Measurements from ENCODE around the gene ADAMTS18.
A peak's percentile ranks its signal among the peaks of the same experiment; 100 is the strongest.

The ADAMTS18 gene

DNA sequence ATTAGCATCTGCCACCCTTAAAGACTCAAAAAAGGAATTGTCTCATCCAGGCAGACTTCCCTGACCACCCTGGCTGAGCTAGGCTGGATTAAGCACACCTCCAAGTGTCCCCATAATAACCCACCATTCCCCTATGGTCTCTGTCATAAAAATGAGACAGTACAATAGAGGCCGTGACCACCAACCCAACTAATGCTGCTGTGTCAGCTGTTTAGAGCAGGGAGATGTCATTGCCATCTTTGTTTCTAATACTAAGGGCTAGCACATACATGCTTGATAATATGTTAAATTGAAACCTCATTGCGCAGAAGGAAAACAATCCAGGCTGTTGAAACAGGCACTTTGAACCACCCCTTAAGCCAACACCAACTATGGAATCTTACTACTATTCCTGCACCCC is 7.2 kb upstream of the ADAMTS18 start:
- Histone ChIP-seq H3K9me3 (ENCODE audit: insufficient read depth, low read length, severe bottlenecking) (no peaks in the 10 kb centered on the region), H3K9ac (ENCODE audit: low read depth, low read length) (no peak overlapping the region), H3K27ac (ENCODE audit: low read length) (no peak overlapping the region), H3K4me2 (ENCODE audit: insufficient read depth, low read length) (no peak overlapping the region), H4K20me1 (ENCODE audit: insufficient read depth, low read length) (no peaks in the 10 kb centered on the region), H3K4me3 (ENCODE audit: low read depth in 1 of 2, low read length in 2 of 2) (no peak overlapping the region), H3K4me1 (ENCODE audit: insufficient read depth, low read length) (no peaks in the 10 kb centered on the region), H2AFZ (ENCODE audit: low read depth, low read length) (no peak overlapping the region), H3K79me2 (ENCODE audit: insufficient read depth, low read length) (no peaks in the 10 kb centered on the region), H3K36me3 (ENCODE audit: insufficient read depth, low read length) (no peaks in the 10 kb centered on the region), H3K27me3 (ENCODE audit: insufficient read depth, low read length, poor library complexity) (peaks cover 2% of the 10 kb centered on the region)
- ATAC-seq (ENCODE audit: insufficient read depth, low read depth) (no peak), DNase-seq (no peak)
- TF ChIP-seq EZH2 (IDR thresholded peaks at IDR 0.05; ENCODE audit: borderline replicate concordance, low read depth, low read length, severe bottlenecking), result no peak
- TF ChIP-seq, protein P1, sequence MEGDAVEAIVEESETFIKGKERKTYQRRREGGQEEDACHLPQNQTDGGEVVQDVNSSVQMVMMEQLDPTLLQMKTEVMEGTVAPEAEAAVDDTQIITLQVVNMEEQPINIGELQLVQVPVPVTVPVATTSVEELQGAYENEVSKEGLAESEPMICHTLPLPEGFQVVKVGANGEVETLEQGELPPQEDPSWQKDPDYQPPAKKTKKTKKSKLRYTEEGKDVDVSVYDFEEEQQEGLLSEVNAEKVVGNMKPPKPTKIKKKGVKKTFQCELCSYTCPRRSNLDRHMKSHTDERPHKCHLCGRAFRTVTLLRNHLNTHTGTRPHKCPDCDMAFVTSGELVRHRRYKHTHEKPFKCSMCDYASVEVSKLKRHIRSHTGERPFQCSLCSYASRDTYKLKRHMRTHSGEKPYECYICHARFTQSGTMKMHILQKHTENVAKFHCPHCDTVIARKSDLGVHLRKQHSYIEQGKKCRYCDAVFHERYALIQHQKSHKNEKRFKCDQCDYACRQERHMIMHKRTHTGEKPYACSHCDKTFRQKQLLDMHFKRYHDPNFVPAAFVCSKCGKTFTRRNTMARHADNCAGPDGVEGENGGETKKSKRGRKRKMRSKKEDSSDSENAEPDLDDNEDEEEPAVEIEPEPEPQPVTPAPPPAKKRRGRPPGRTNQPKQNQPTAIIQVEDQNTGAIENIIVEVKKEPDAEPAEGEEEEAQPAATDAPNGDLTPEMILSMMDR (IDR thresholded peaks at IDR 0.05; ENCODE audit: borderline replicate concordance, extremely low read depth, low read length, poor library complexity, severe bottlenecking), result no peak

DNA sequence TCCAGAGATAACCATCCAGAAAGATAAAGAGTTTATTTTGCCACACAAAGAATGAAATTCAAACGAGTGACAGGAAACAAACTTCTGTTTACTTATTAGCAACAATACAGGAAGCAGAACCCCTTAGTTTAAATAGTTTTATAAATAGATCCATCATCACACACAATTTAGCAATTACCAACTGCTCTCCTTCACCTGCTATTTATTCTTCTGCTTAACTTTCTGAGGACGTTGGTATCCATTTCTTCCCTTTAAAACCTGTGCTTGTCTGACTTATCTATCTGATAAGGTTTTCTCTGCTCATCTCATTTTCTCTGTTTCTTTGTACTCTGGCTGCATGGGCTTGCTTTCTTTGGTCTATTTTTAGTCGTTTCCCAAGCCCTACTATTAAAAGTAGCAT is 4.3 kb upstream of the ADAMTS18 start:
- TF ChIP-seq EZH2 (IDR thresholded peaks at IDR 0.05; ENCODE audit: borderline replicate concordance, low read depth, low read length, severe bottlenecking), result no peak
- ATAC-seq (ENCODE audit: insufficient read depth, low read depth), result no peak
- no peaks in the 10 kb centered on the region for H3K79me2 ChIP-seq (ENCODE audit: insufficient read depth, low read length)
- no peak overlapping the region for H3K9ac ChIP-seq (ENCODE audit: low read depth, low read length)
- H3K4me1 ChIP-seq (ENCODE audit: insufficient read depth, low read length), result no peaks in the 10 kb centered on the region
- no peak for DNase-seq
- H3K4me2 ChIP-seq (ENCODE audit: insufficient read depth, low read length), result no peak overlapping the region
- no peak overlapping the region for H2AFZ ChIP-seq (ENCODE audit: low read depth, low read length)
- H3K36me3 ChIP-seq (ENCODE audit: insufficient read depth, low read length), result no peaks in the 10 kb centered on the region
- H3K27ac ChIP-seq (ENCODE audit: low read length), result no peak overlapping the region
- no peaks in the 10 kb centered on the region for H3K9me3 ChIP-seq (ENCODE audit: insufficient read depth, low read length, severe bottlenecking)
- no peaks in the 10 kb centered on the region for H4K20me1 ChIP-seq (ENCODE audit: insufficient read depth, low read length)
- H3K4me3 ChIP-seq (ENCODE audit: low read depth in 1 of 2, low read length in 2 of 2), result no peak overlapping the region
- peaks cover 2% of the 10 kb centered on the region for H3K27me3 ChIP-seq (ENCODE audit: insufficient read depth, low read length, poor library complexity)

DNA sequence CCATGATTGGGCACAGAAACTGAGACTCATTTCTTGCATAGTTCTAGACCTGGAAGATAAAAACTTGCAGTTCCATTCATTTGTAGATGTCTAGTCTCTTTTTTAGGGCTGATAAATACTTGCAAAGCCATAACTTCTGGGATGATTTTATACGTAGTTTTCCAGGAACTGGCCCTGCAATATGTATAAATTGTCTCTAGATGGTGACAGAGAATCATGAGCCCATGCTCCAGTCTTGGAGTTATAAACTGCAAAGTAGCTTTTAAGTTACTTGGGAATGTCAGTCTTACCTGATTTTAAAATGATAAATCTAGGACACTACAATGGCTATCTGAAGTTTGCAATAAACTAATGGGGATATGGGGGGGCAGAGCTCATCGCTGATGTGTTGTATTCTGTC is 3.0 kb upstream of the ADAMTS18 start:
- DNase-seq (no peak), ATAC-seq (ENCODE audit: insufficient read depth, low read depth) (no peak)
- Histone ChIP-seq H3K27ac (ENCODE audit: low read length) (no peak overlapping the region), H3K9me3 (ENCODE audit: insufficient read depth, low read length, severe bottlenecking) (no peaks in the 10 kb centered on the region), H3K4me3 (ENCODE audit: low read depth in 1 of 2, low read length in 2 of 2) (no peak overlapping the region), H3K4me2 (ENCODE audit: insufficient read depth, low read length) (no peak overlapping the region), H3K79me2 (ENCODE audit: insufficient read depth, low read length) (no peaks in the 10 kb centered on the region), H3K27me3 (ENCODE audit: insufficient read depth, low read length, poor library complexity) (peaks cover 4% of the 10 kb centered on the region), H4K20me1 (ENCODE audit: insufficient read depth, low read length) (no peaks in the 10 kb centered on the region), H3K36me3 (ENCODE audit: insufficient read depth, low read length) (no peaks in the 10 kb centered on the region), H3K4me1 (ENCODE audit: insufficient read depth, low read length) (no peaks in the 10 kb centered on the region), H3K9ac (ENCODE audit: low read depth, low read length) (no peak overlapping the region), H2AFZ (ENCODE audit: low read depth, low read length) (no peak overlapping the region)
- TF ChIP-seq, protein P1 (IDR thresholded peaks at IDR 0.05; ENCODE audit: borderline replicate concordance, extremely low read depth, low read length, poor library complexity, severe bottlenecking), result peak; percentile 11
- TF ChIP-seq EZH2 (IDR thresholded peaks at IDR 0.05; ENCODE audit: borderline replicate concordance, low read depth, low read length, severe bottlenecking), result no peak

DNA sequence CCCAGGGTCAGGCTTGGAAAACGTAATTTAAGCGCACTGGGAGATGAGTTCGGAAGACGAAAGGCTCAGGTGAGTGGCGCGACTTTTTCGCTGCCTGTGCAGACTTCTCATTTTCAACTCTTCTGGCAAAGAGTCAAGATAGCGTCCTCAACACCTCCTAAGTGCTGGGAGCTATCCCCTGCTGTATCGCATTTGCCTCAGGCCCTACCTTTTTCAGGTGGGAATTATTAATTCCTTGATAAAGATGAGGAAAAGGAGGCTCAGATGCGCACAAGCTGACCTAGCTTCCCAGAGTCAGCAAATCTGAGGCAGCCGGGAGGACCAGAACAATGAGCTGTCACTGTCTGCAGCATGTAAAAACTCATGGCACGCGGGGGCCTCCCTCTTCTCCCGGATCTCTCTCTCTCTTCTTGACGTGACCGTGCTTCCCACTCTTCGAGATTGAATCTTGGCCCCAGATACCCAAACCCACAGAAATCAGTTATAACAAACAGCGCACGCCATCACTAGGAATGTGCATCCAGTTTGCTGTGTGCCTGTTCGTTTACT is 512 bp upstream of the ADAMTS18 start:
- H3K4me2 ChIP-seq (ENCODE audit: insufficient read depth, low read length), result no peak overlapping the region
- no peak overlapping the region for H3K27ac ChIP-seq (ENCODE audit: low read length)
- no peaks in the 10 kb centered on the region for H3K36me3 ChIP-seq (ENCODE audit: insufficient read depth, low read length)
- H3K4me1 ChIP-seq (ENCODE audit: insufficient read depth, low read length), result no peaks in the 10 kb centered on the region
- TF ChIP-seq EZH2 (IDR thresholded peaks at IDR 0.05; ENCODE audit: borderline replicate concordance, low read depth, low read length, severe bottlenecking), result no peak
- TF ChIP-seq, protein P1 (IDR thresholded peaks at IDR 0.05; ENCODE audit: borderline replicate concordance, extremely low read depth, low read length, poor library complexity, severe bottlenecking), result no peak
- H2AFZ ChIP-seq (ENCODE audit: low read depth, low read length), result no peak overlapping the region
- no peaks in the 10 kb centered on the region for H4K20me1 ChIP-seq (ENCODE audit: insufficient read depth, low read length)
- H3K4me3 ChIP-seq (ENCODE audit: low read depth in 1 of 2, low read length in 2 of 2), result no peak overlapping the region
- H3K79me2 ChIP-seq (ENCODE audit: insufficient read depth, low read length), result no peaks in the 10 kb centered on the region
- H3K9me3 ChIP-seq (ENCODE audit: insufficient read depth, low read length, severe bottlenecking), result no peaks in the 10 kb centered on the region
- ATAC-seq (ENCODE audit: insufficient read depth, low read depth) (no peak), DNase-seq (no peak)
- H3K9ac ChIP-seq (ENCODE audit: low read depth, low read length), result no peak overlapping the region
- peaks cover 8% of the 10 kb centered on the region for H3K27me3 ChIP-seq (ENCODE audit: insufficient read depth, low read length, poor library complexity)

Measured in DND-41 (cell line).